Loucy (cell line): ENCODE data around the gene PRSS23.

ENCODE experiments used
- EZH2phosphoT487 ChIP-seq: fragments of 200-600 bp; IDR thresholded peaks from 2 replicates; pipeline ENCODE4 v1.6.1; 2018; ENCODE audit warnings: antibody characterized with exemption, mild to moderate bottlenecking, moderate library complexity, borderline replicate concordance
- TF ChIP-seq, protein P1 (sequence below): fragments of 200-600 bp; sonication (generic); conservative IDR thresholded peaks from 2 replicates; pipeline ENCODE4 v1.5.1; 2014; ENCODE audit warnings: mild to moderate bottlenecking, antibody characterized with exemption, low read length

DNA sequence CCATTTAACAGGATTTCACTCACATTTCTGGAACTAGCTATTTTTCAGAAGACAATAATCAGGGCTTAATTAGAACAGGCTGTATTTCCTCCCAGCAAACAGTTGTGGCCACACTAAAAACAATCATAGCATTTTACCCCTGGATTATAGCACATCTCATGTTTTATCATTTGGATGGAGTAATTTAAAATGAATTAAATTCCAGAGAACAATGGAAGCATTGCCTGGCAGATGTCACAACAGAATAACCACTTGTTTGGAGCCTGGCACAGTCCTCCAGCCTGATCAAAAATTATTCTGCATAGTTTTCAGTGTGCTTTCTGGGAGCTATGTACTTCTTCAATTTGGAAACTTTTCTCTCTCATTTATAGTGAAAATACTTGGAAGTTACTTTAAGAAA, 9.2 kb downstream of the PRSS23 start:
- TF ChIP-seq, protein P1, sequence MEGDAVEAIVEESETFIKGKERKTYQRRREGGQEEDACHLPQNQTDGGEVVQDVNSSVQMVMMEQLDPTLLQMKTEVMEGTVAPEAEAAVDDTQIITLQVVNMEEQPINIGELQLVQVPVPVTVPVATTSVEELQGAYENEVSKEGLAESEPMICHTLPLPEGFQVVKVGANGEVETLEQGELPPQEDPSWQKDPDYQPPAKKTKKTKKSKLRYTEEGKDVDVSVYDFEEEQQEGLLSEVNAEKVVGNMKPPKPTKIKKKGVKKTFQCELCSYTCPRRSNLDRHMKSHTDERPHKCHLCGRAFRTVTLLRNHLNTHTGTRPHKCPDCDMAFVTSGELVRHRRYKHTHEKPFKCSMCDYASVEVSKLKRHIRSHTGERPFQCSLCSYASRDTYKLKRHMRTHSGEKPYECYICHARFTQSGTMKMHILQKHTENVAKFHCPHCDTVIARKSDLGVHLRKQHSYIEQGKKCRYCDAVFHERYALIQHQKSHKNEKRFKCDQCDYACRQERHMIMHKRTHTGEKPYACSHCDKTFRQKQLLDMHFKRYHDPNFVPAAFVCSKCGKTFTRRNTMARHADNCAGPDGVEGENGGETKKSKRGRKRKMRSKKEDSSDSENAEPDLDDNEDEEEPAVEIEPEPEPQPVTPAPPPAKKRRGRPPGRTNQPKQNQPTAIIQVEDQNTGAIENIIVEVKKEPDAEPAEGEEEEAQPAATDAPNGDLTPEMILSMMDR = no peak
- no peak for TF ChIP-seq EZH2phosphoT487
